DMS114 treated with DMSO at 0.1 percent for 48 hours (cell line): ENCODE results near the gene VAMP5.
"Not testable (repeated sequence)": the region's sequence is repeated elsewhere in the genome, so short reads cannot be mapped to it uniquely, and the experiment has no call there.

Source experiments
- DNase-seq: peaks from one replicate; lab custom pipeline; 2025; ENCODE audit not compliant: unreplicated experiment; lab: John Stamatoyannopoulos, UW

Gene VAMP5

GRCh38 chr2:85583667-85584353 lies 421 bp upstream of the VAMP5 start:
- DNase-seq = no peak

- no peak for DNase-seq
Measured at GRCh38 chr2:85584857-85585780, 888 bp downstream of the VAMP5 start.

GRCh38 chr2:85585781-85586105 lies 1.5 kb downstream of the VAMP5 start:
- DNase-seq = no peak

GRCh38 chr2:85588236-85588635 lies 4.0 kb downstream of the VAMP5 start:
- no peak for DNase-seq

- no peak for DNase-seq
Measured at GRCh38 chr2:85588645-85589044, 4.4 kb downstream of the VAMP5 start.

- no peak for DNase-seq
Measured at GRCh38 chr2:85589181-85589580, 5.0 kb downstream of the VAMP5 start.

GRCh38 chr2:85589982-85590791 lies 6.0 kb downstream of the VAMP5 start:
- DNase-seq = no peak

GRCh38 chr2:85590950-85591349 lies 6.7 kb downstream of the VAMP5 start:
- DNase-seq = no peak

GRCh38 chr2:85591563-85591962 lies 7.3 kb downstream of the VAMP5 start:
- no peak for DNase-seq

- not testable (repeated sequence) for DNase-seq
Measured at GRCh38 chr2:85592299-85592698, 8.1 kb downstream of the VAMP5 start.

- no peak for DNase-seq
Measured at GRCh38 chr2:85593023-85593422, 8.8 kb downstream of the VAMP5 start.

GRCh38 chr2:85594715-85595300 lies 10.6 kb downstream of the VAMP5 start:
- DNase-seq = no peak

GRCh38 chr2:85595301-85596025 lies 11.2 kb downstream of the VAMP5 start, which contains the start of gene RNF181:
Gene RNF181 (plus strand): TSS chr2:85595745. CDS start chr2:85595764, 19 bp downstream.
- peak; percentile 99 for DNase-seq

GRCh38 chr2:85596026-85596333 lies 11.7 kb downstream of the VAMP5 start:
- no peak for DNase-seq

- DNase-seq = no peak
Measured at GRCh38 chr2:85596486-85597143, 12.4 kb downstream of the VAMP5 start.

GRCh38 chr2:85597241-85597640 lies 13.0 kb downstream of the VAMP5 start:
- no peak for DNase-seq

GRCh38 chr2:85598594-85599340 lies 14.5 kb downstream of the VAMP5 start:
- no peak for DNase-seq

- DNase-seq = no peak
Measured at GRCh38 chr2:85599468-85600234, 15.4 kb downstream of the VAMP5 start.

- DNase-seq = no peak
Measured at GRCh38 chr2:85600235-85600575, 16.0 kb downstream of the VAMP5 start.
